SK-N-DZ (cell line): Measurements from ENCODE around the gene FAM186B.
"Not testable (repeated sequence)": the region's sequence is repeated elsewhere in the genome, so short reads cannot be mapped to it uniquely, and the experiment has no call there.

ENCODE experiments used
- DNase-seq: peaks from one replicate; pipeline ENCODE4 v3.0.0-alpha.2; 2015; ENCODE audit warnings: low spot score

The FAM186B gene

DNA sequence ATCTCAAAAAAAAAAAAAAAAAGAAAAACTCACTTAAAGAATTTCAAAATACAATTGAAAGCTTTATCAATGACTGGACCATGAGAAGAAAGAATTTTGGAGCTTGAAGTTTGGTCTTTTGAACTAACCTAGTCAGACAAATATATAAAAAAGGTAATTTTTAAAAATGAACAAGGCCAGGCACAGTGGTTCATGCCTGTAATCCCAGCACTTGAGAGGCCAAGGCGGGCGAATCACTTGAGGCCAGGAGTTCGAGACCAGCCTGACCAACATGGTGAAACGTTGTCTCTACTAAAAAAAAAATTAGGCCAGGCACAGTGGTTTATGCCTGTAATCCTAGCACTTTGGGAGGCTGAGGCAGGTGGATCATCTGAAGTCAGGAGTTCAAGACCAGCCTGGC, 5.3 kb upstream of the FAM186B start:
- not testable (repeated sequence) for DNase-seq

DNA sequence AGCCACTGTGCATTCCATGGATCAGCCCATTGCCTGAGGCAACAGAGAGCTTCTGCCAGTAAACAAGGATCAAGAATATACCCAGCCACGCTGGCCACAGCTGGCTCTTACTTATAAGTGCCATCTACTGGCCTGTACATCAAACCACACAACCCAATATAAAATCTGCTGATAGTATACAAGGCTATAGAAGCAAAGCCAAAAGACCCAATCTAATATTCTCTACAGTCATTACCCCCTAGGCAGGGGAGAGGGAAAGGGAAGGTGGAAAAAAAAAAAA, 4.4 kb upstream of the FAM186B start:
- DNase-seq = no peak

DNA sequence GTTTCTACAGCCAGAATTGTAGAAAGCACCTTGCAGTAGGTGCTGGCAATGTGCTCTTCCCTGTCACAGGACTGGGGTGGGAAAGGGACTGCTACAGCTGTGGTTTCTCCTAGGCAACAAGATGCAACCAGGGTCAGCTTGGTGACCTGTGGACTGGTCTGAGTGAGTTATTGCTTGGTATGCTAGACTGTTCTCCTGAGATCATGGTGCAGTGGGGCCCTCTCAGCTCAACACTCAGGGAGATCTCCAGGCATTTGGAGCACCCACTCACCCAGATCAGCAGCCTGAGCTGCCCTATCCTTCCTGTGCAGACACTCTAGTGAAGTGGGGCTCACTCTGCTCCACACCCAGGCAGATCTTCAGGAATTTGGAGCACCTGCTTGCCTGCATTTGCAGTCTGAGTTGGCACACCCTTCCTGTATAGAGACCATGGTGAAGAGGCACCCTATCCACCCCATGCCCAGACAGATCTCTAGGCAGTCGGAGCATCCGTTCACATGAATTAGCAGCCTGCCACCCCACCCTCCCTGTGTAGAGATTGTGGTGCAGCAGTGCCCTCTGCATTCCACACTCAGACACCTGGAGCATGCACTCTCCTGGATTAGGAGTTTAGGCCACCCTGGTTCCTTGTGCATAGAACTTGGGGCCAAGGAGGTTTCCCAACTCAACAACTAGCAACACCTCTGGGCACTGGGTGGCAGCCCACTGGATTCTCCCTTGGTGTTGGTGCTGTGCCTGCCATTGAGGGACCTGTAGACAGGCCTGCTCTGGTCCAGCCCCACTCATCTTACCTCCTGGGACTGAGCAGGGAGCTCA, 3.8 kb upstream of the FAM186B start:
- no peak for DNase-seq

DNA sequence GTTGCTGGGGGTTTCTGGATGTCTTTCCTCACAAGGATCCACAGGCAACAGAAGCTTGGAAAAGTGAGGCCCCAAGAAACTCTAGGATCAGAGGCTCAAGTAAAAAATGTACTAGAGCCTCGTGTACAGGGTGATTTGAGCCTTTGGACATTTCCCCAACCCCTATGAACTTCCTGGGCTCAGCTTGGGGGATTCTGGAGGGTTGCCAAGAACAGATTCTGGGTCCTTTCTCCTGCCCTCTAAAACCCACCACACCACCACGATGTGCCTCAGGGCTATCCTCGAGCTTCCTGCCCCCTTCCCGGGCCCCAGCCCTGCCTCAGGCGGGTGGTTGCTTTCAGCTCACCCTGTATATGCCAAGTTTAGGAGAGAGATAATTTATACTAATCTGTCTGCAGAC, 583 bp downstream of the FAM186B start:
- no peak for DNase-seq

DNA sequence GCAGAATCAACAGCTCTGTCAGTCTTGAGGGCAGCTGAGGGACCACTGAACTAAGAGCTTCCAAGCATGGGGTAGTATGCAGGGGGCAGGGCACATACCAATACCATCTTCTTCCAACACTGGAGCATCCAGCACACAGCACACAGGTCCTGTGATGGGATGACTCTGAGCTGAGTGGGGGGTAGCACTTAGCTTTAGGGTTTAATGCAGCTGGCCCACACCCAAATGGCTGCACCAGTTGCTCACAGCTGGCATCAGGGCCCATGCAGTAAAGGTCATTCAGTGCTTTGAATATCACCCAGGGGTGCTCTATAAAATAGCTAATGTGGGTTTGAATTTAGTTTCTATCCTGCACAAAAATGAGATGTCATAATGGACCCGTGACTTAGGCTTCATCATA, 1.7 kb downstream of the FAM186B start:
- DNase-seq = no peak

DNA sequence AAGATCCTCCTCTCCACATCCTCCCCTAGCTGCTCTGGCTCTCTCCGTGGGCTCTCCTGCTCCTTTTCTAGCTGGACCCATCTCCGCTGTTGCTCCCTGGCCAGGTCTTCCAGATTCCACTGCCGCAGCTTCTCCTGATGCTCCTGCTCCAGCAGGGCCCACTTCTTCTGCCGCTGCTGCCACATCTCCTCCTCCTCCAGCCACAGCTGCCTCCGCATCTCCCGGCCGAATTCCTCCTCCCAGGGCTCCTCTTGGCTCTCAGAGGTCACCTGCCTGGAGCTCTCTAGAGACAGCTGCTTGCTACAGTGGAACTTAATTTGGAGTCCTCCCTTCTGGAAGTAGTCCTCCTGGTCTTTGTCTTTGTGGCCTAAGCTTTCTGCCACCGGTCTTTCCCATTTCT, 5.5 kb downstream of the FAM186B start:
- DNase-seq = no peak

DNA sequence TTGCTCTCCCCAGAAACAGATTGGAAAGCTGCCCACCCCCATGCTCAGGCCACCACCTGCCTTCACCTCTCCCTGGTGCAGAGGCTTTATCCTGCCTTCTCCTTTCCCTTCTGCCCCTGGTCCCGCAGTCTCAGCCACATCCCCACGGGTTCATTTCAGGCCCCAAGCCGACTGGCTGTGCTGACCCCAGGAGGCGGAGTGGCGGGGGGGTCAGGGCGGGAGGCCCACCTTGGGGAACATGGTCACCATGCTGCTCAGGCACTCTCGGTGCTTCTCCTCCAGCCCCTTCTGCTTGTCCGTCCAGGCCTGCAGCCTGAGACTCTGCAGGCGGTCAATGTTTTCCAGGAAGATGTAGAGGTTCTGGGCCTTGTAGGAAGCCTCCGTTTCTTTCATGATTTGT, 6.9 kb downstream of the FAM186B start:
- no peak for DNase-seq

DNA sequence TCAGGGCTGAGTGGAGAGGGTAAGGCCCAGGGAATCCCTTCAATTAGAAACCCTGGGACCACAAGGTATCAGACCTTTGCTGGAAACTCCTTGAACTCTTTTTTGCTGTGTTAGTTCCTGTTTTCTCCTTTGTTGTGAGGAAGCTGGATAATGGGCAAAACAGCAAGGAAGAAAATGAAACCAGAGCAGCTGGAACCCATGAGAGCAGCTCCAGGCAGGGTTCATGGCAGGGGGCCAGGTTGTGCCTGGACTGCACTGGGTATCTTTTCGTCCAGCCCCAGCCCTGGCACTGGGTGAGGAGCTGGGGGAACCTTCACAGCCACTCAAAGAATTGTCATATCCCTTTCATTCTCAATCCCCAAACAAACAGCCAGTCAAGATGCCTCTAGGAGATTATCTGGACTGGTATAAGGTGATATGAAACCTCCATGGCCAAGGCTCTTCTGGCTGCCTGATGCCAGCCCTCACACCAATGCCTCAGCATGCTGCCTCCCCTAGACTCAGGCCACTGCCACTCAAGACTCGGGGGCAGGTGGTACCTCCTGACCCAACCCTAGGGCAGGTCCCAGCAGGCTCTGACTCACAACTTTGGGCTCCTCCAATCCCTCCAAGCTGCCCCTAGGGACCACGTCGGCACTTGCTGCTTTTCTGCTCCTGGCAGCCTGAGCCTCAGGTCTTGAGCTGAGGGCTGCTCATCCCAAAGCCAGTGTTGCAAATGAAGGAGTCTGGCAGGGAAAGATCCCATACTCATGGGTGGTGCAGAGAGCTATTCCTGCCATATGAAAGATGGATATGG, 16.5 kb downstream of the FAM186B start:
- no peak for DNase-seq

DNA sequence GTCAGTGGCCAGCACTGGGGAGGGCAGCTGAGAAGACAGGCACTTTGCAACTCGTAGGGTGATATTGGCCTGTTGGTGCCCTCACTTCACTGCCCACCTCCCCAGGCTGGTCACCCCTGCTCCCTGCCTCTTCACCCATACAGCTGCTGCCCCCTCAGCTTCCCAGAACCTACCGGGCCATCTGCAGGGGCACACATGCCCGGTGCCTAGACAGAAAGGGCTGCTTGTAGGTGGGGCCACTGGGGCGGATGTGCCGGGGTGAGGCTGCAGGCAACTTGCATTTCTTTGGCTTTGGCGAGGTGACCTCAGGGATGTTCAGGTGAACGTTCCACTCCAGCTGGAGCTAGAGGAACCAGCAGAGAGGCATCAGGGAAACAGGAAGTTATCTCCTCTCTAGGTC, 17.2 kb downstream of the FAM186B start:
- no peak for DNase-seq

DNA sequence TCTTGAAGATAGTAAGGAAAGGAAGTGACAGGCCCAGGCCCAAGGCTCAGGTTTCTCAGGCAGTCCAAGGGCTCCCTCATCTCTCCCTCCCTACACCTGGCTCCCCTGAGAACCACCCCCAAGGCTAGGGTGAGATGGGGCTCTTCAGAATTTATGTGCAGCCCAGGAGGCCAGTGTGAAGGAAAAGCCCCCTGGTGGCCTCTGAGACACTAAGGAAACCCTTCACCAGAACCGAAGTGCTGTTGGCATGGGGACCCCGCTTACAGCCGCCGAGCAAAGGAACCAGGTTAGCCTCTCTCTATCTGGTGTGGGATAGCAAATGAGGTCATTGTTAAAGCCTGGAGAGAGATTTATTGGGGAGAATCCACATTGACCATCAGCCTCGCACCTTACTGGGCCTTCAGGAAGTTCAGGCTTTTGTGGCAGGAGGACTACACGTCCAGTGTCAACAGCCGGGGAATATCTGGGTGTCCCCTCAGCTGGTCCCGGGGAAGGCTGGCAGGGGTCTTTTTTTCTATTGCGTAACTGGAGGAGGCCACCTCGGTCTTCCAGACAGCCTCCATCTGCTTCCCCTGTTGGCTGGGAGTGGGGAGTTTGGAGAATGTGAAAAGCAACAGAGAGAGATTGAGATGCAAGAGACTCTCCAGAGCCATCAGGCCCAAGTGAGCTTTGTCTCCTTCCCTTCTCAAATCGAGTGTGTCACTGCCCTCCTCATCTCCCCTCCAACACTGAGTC, 18.1 kb downstream of the FAM186B start:
- DNase-seq = no peak

DNA sequence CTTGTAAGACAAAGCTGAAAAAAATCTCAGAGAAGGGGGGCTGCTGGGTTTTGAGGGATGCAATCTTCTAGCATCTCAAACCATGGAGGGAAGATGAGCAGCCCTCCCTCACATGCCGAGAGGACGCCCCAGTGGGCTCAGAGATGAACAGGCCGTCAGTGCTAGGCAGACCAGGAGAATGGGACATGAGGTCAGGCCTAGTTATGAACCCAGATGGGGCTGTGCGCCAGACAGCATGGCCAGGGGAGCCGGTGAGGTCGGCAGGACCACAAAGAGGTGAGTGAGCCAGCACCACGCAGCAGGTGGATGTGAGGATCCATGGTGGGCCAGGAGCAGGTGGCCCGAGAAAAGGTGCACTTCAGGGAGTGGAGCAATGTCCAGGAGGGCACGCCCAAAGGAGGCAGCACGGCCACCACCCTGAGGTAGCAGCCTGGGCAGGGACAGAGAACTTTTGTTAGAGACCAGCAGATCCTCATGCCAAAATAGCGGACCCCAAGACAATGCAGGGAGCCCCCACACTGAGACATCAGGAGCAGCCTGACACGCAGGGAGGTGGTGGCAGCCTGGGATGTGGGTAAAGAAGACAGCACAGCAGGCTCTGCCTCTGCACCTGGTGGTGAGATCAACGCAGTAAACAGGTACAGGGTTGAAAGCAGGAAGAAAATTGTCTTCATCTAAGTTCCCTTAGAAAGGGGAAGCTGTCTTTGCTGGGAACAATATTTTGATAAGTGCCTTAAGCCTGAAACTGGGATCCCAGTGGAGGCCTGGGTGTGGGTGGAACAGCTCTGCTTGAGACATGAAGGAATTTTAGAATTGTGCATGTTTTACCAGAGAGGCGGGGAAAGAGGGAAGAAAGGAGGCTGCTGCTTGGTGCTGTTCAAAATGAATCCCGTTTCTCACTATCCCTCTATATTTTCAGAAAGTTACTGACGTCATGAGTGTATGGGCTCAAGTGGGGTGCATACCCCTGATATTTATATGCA, 19.7 kb downstream of the FAM186B start:
- DNase-seq = no peak

GRCh38 chr12:49584591-49584990, 20.8 kb downstream of the FAM186B start:
- DNase-seq = no peak

GRCh38 chr12:49583366-49584094, 21.9 kb downstream of the FAM186B start:
- peak; percentile 82 for DNase-seq

GRCh38 chr12:49582850-49583249, 22.6 kb downstream of the FAM186B start:
- no peak for DNase-seq

GRCh38 chr12:49582201-49582600, 23.2 kb downstream of the FAM186B start:
- DNase-seq = no peak

- DNase-seq = peak; percentile 87
Observed at GRCh38 chr12:49580572-49581535, 24.6 kb downstream of the FAM186B start.

DNA sequence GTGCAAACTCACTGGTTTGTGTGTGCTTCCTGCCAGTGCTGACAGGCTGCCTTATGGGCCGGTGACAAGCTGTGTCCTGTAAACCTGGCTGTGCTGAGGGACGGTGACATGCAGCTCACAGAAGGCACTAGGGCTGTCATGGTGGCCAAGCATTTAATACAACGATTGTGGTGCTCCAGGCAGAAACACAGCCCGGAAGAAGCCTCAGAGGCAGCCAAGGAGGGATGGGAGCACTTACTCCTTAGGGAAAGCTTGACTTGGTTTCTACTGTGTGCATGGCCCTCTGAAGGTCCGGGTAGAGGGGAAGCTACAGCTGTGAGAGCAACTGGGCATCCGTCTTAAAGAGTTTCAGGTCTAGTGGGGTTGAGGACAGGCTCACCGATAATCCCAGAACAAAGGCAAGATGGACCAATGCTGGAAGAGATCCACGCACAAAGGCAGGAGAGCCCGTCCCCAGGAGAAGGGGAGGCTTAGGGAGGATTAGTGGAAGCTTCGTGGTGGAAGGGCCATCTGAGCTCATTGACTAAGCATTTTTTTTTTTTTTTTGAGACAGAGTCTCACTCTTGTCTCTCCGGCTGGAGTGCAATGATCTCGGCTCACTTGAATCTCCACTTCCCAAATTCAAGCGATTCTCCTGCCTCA, 26.8 kb downstream of the FAM186B start:
- DNase-seq = no peak

DNA sequence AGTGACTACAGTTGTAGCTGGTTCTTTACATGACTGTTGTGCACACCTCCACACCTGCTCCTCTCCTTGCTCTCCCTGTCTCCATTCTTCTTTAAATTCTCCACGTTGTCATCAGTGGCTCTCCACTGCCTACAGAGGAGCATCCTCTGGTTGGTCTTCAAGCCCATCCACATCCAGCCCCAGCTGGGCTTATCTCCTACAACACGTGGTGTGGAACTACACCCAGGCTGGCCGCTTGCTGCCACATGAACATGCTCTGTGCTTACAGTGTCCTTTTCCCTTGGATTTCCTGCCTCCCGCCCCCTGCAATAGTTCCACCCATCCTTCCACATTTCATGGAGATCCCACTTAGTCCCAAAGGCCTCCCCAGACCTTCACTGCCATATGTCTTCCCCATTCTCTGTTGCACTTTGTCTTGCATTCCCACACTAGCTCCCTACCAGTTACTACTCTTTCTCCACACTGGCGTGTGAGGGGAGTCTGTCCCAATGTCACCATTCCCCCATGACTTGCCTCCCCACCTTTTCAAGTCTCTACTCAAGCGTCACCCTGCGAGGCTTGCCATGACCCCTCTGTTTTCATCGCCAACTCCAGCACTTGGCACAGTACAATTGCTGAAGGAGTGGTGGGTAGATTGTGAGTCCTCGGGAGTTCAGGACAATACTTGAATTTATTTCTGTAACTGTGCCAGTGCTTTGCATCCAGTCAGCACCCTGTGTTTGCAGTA, 27.7 kb downstream of the FAM186B start:
- DNase-seq = no peak
